ACC112 (cell line): ENCODE results near the gene MAP4K2.

ENCODE experiments used
- H2AFZ ChIP-seq: fragments of 200-600 bp; sonication (generic); one replicate; pipeline ENCODE4 v1.6.0; 2017; ENCODE audit warnings: antibody characterized with exemption, low read length; ENCODE audit not compliant: unreplicated experiment
- H3K27ac ChIP-seq: fragments of 200-600 bp; sonication (generic); 2 replicates; pipeline ENCODE4 v1.5.1; 2014; ENCODE audit warnings: low read depth, mild to moderate bottlenecking, antibody characterized with exemption, low read length, moderate library complexity
- H3K27me3 ChIP-seq: fragments of 200-600 bp; sonication (generic); 2 replicates; pipeline ENCODE4 v1.6.1; 2014; ENCODE audit warnings: mild to moderate bottlenecking, antibody characterized with exemption, low read length, moderate library complexity, mixed read lengths; ENCODE audit not compliant: insufficient read depth
- H3K36me3 ChIP-seq: fragments of 200-600 bp; sonication (generic); 2 replicates; pipeline ENCODE4 v1.6.1; 2016; ENCODE audit warnings: mild to moderate bottlenecking, antibody characterized with exemption, low read length, moderate library complexity, mixed read lengths; ENCODE audit not compliant: insufficient read depth
- H3K4me1 ChIP-seq: fragments of 200-600 bp; sonication (generic); one replicate; pipeline ENCODE4 v1.6.1; 2016; ENCODE audit warnings: low read length, mixed read lengths; ENCODE audit not compliant: insufficient read depth, unreplicated experiment, control insufficient read depth
- H3K4me3 ChIP-seq: fragments of 200-600 bp; sonication (generic); 2 replicates; pipeline ENCODE4 v1.5.1; 2014; ENCODE audit warnings: mild to moderate bottlenecking, low read depth, low read length
- H3K79me2 ChIP-seq: fragments of 200-600 bp; sonication (generic); one replicate; pipeline ENCODE4 v1.6.0; 2016; ENCODE audit warnings: low read length; ENCODE audit not compliant: control insufficient read depth, unreplicated experiment, insufficient read depth

The MAP4K2 gene

GRCh38 chr11:64809781-64810241, 6.8 kb upstream of the MAP4K2 start:
- peak overlapping the region; percentile 95 for H2AFZ ChIP-seq
- H3K36me3 ChIP-seq = no peaks in the 10 kb centered on the region
- peaks cover 7% of the 10 kb centered on the region for H3K4me1 ChIP-seq
- no peaks in the 10 kb centered on the region for H3K27me3 ChIP-seq
- peaks cover 5% of the 10 kb centered on the region for H3K79me2 ChIP-seq
- H3K4me3 ChIP-seq = peak overlapping the region; percentile 92
- no peak overlapping the region for H3K27ac ChIP-seq

GRCh38 chr11:64805481-64805880, 2.5 kb upstream of the MAP4K2 start:
- peaks cover 5% of the 10 kb centered on the region for H3K79me2 ChIP-seq
- no peak overlapping the region for H3K4me3 ChIP-seq
- H3K4me1 ChIP-seq = peaks cover 22% of the 10 kb centered on the region
- no peaks in the 10 kb centered on the region for H3K27me3 ChIP-seq
- no peaks in the 10 kb centered on the region for H3K36me3 ChIP-seq
- no peak overlapping the region for H3K27ac ChIP-seq
- no peak overlapping the region for H2AFZ ChIP-seq

DNA sequence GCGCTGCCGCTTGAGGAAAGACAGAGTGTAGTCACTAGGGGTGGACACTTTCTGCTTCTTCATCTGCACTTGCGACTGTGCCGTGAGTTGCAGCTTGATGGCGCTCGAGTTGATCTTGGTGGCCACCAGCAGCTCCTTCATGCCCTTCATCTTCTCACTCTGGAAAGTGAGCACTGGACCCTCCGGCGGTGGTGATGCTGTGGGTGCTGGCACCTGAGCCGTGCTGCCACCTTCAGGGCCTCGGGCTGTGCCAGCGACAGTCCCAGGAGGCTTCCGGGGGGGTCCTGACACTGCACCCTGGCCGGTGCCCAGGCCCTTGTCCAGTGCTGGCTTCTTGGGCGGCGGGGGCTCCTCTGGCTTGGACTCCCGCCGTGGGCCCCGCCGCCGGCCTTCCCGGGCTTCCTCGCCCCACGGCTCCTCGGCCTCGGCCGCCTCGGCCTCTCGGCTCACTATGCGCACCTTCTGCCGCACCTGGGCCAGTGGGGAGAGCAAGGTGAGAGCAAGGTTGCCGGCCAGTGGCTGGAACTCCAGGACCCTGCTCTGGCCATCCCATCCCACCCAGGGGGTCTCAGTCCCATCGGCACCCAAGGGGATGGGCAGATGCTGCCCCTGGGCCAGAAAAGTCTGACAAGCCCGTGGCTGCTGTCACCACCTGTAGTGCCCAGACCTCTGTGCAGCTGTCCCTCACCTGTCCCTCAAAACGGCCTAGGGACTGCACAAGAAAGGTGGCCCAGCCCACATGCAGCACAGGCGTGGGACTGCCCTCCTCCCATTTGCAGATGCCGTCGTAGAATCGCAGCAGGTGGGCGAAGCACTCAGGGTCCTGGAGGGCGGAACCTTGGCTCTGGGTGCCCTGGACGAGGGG, 1.6 kb upstream of the MAP4K2 start:
- peak overlapping the region; percentile 84 for H3K4me3 ChIP-seq
- H3K4me1 ChIP-seq = peaks cover 28% of the 10 kb centered on the region
- peaks cover 3% of the 10 kb centered on the region for H3K79me2 ChIP-seq
- no peaks in the 10 kb centered on the region for H3K36me3 ChIP-seq
- H2AFZ ChIP-seq = no peak overlapping the region
- no peak overlapping the region for H3K27ac ChIP-seq
- no peaks in the 10 kb centered on the region for H3K27me3 ChIP-seq

DNA sequence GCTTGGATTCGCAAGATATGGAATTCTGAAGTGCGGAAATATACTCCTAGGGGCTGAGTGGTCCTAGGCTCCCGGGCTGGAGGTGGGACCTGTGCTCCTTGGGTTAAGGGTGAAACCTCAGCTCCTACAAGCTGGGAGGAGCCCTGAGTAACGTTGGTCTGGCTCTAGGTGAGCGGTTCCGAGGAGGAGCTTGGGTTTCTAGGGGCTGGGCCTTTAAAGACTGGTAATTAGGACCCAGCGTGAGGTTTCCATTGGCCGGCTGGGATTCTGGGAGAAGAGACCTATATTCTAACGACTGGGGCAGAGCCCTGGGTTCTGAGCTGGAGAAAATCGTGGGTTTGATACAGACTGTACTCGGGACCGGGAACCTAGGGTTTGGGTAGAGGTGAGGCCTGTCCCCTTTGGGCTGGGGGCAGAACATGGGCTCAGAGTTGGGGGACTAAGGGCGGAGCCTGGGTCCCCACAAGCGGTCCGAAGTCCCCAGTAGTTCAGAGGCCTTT, 882 bp upstream of the MAP4K2 start:
- Histone ChIP-seq H2AFZ (no peak overlapping the region), H3K4me3 (peak overlapping the region; percentile 84), H3K36me3 (no peaks in the 10 kb centered on the region), H3K27me3 (no peaks in the 10 kb centered on the region), H3K79me2 (no peaks in the 10 kb centered on the region), H3K4me1 (peaks cover 24% of the 10 kb centered on the region), H3K27ac (peak overlapping the region; percentile 83)

GRCh38 chr11:64802370-64803157, 450 bp downstream of the MAP4K2 start:
- Histone ChIP-seq H3K4me3 (peak overlapping the region; percentile 74), H3K79me2 (no peaks in the 10 kb centered on the region), H3K4me1 (peaks cover 24% of the 10 kb centered on the region), H2AFZ (no peak overlapping the region), H3K36me3 (no peaks in the 10 kb centered on the region), H3K27ac (no peak overlapping the region), H3K27me3 (no peaks in the 10 kb centered on the region)

DNA sequence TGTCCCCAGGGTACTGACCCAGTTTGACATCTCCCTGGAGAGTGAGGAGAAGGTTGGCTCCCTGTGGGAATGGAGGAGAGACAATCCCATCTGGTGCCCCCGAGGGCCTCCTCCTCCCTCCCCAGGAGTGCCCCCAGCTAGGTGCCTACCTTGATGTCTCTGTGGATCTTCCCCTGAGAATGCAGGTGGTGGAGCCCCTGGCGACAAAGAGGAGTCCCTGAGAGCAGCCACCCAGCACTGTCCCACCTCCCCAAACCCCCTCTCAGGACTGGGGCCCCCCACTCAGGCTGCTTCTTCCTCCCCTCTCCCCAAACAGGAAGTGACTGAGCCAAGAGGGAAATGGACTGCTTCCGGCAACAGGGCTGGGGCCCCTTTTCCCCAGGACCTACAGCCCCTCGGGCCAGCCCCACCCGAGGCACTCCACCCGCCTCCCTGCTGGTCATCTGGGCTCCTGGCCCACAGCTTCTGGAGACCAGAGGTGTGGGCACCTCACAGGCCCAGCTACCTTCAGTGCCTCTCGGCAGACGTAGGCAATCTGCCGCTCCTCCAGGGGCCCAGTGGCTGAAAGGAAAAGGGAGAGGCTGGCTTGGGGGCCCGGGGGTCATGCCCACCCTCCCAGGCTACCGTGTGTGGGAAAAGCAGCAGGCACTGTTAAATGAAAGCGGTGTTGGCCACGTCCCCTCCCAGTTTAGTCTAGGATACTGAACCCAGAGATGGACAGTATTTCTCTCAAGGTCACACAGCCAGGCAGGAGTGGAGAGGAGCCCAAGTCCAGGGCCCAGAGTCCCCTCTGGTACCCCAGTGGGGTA, 1.2 kb downstream of the MAP4K2 start:
- Histone ChIP-seq H3K4me1 (peaks cover 24% of the 10 kb centered on the region), H3K79me2 (no peaks in the 10 kb centered on the region), H3K36me3 (no peaks in the 10 kb centered on the region), H3K4me3 (peak overlapping the region; percentile 74), H3K27ac (no peak overlapping the region), H2AFZ (no peak overlapping the region), H3K27me3 (no peaks in the 10 kb centered on the region)

DNA sequence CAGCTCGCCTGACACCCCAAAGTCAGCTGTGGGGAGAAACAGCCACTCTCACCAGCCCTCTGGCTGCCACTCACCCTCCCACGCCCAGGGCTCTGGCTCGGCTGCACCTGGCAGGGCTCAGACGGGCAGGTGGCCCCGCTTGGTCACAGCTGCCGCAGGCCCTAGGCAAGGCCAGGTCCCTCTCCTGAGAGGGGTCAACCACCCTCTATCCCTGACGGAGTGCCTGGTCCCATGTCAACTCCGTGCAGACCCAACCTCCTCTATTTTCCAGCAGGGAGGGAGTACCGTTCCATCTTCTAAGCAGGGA, 1.9 kb downstream of the MAP4K2 start:
- H3K4me1 ChIP-seq = peaks cover 24% of the 10 kb centered on the region
- no peak overlapping the region for H3K27ac ChIP-seq
- no peaks in the 10 kb centered on the region for H3K79me2 ChIP-seq
- H3K36me3 ChIP-seq = no peaks in the 10 kb centered on the region
- H3K4me3 ChIP-seq = no peak overlapping the region
- H2AFZ ChIP-seq = no peak overlapping the region
- no peaks in the 10 kb centered on the region for H3K27me3 ChIP-seq

GRCh38 chr11:64800303-64801157, 2.5 kb downstream of the MAP4K2 start:
- Histone ChIP-seq H3K27me3 (no peaks in the 10 kb centered on the region), H2AFZ (no peak overlapping the region), H3K79me2 (no peaks in the 10 kb centered on the region), H3K27ac (no peak overlapping the region), H3K36me3 (no peaks in the 10 kb centered on the region), H3K4me3 (no peak overlapping the region), H3K4me1 (peaks cover 24% of the 10 kb centered on the region)

GRCh38 chr11:64799623-64800302, 3.3 kb downstream of the MAP4K2 start:
- no peak overlapping the region for H3K4me3 ChIP-seq
- no peak overlapping the region for H3K27ac ChIP-seq
- H3K36me3 ChIP-seq = no peaks in the 10 kb centered on the region
- H3K4me1 ChIP-seq = peaks cover 24% of the 10 kb centered on the region
- H3K79me2 ChIP-seq = no peaks in the 10 kb centered on the region
- H3K27me3 ChIP-seq = no peaks in the 10 kb centered on the region
- no peak overlapping the region for H2AFZ ChIP-seq
